ENCODE measurements around the gene ACACB.

GRCh38 chr12:109290061-109290460 is 173.7 kb downstream of the ACACB start:
- TF ChIP-seq, protein P1, sequence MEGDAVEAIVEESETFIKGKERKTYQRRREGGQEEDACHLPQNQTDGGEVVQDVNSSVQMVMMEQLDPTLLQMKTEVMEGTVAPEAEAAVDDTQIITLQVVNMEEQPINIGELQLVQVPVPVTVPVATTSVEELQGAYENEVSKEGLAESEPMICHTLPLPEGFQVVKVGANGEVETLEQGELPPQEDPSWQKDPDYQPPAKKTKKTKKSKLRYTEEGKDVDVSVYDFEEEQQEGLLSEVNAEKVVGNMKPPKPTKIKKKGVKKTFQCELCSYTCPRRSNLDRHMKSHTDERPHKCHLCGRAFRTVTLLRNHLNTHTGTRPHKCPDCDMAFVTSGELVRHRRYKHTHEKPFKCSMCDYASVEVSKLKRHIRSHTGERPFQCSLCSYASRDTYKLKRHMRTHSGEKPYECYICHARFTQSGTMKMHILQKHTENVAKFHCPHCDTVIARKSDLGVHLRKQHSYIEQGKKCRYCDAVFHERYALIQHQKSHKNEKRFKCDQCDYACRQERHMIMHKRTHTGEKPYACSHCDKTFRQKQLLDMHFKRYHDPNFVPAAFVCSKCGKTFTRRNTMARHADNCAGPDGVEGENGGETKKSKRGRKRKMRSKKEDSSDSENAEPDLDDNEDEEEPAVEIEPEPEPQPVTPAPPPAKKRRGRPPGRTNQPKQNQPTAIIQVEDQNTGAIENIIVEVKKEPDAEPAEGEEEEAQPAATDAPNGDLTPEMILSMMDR (IDR thresholded peaks at IDR 0.05), result no peak
- TF ChIP-seq POLR2A (IDR thresholded peaks at IDR 0.05), result no peak
